OCI-LY3 (cell line): ENCODE measurements around the gene TRO.

Experiments used
- EZH2phosphoT487 ChIP-seq: fragments of 200-600 bp; shearing (Covaris generic); IDR thresholded peaks from 2 replicates; pipeline ENCODE4 v1.6.1; 2018; ENCODE audit warnings: antibody characterized with exemption, mixed run types, low read depth
- TF ChIP-seq, protein P1 (sequence below): fragments of 200-600, 300-600 bp; sonication (generic); IDR thresholded peaks from 2 replicates; pipeline ENCODE4 v1.5.1; 2014; ENCODE audit warnings: antibody characterized with exemption, low read length, low read depth

GRCh38 chrX:54922547-54922946 is 1.9 kb downstream of the TRO start:
- TF ChIP-seq, protein P1, sequence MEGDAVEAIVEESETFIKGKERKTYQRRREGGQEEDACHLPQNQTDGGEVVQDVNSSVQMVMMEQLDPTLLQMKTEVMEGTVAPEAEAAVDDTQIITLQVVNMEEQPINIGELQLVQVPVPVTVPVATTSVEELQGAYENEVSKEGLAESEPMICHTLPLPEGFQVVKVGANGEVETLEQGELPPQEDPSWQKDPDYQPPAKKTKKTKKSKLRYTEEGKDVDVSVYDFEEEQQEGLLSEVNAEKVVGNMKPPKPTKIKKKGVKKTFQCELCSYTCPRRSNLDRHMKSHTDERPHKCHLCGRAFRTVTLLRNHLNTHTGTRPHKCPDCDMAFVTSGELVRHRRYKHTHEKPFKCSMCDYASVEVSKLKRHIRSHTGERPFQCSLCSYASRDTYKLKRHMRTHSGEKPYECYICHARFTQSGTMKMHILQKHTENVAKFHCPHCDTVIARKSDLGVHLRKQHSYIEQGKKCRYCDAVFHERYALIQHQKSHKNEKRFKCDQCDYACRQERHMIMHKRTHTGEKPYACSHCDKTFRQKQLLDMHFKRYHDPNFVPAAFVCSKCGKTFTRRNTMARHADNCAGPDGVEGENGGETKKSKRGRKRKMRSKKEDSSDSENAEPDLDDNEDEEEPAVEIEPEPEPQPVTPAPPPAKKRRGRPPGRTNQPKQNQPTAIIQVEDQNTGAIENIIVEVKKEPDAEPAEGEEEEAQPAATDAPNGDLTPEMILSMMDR, result no peak
- no peak for TF ChIP-seq EZH2phosphoT487
